HG02885 (cell line): ENCODE measurements around the gene TOMM6.

Experiments
- ATAC-seq: cut with Tn5 transposase; IDR thresholded peaks from one replicate; pipeline ENCODE4 v1.9.1; 2021; ENCODE audit warnings: mild to moderate bottlenecking; ENCODE audit not compliant: unreplicated experiment, poor library complexity

TOMM6 gene

GRCh38 chr6:41787219-41787917 is at the start of gene TOMM6:
Gene TOMM6 (plus strand): TSS chr6:41787694. CDS start chr6:41787698, 4 bp downstream.
- ATAC-seq: peak; percentile 83

GRCh38 chr6:41739041-41739440 is 48.5 kb upstream of the TOMM6 start:
- ATAC-seq: no peak

GRCh38 chr6:41740366-41741162 is 46.9 kb upstream of the TOMM6 start:
- ATAC-seq: no peak

GRCh38 chr6:41741625-41742490 is 45.6 kb upstream of the TOMM6 start:
- ATAC-seq: no peak

GRCh38 chr6:41743406-41744235 is 43.9 kb upstream of the TOMM6 start:
- no peak for ATAC-seq

- ATAC-seq: no peak
Measured at GRCh38 chr6:41744236-41744787, 43.2 kb upstream of the TOMM6 start.

GRCh38 chr6:41746107-41746506 is 41.4 kb upstream of the TOMM6 start:
- no peak for ATAC-seq

- no peak for ATAC-seq
Measured at GRCh38 chr6:41747256-41748101, 40.0 kb upstream of the TOMM6 start, which contains the start of gene PGC. Gene PGC (minus strand): TSS chr6:41747397. CDS start chr6:41747334, 63 bp downstream.

- no peak for ATAC-seq
Measured at GRCh38 chr6:41748102-41748477, 39.4 kb upstream of the TOMM6 start.

- ATAC-seq: no peak
Measured at GRCh38 chr6:41748542-41748941, 39.0 kb upstream of the TOMM6 start.

GRCh38 chr6:41750374-41750773 is 37.1 kb upstream of the TOMM6 start:
- no peak for ATAC-seq

- ATAC-seq: no peak
Measured at GRCh38 chr6:41755895-41756294, 31.6 kb upstream of the TOMM6 start.

- ATAC-seq: no peak
Measured at GRCh38 chr6:41756354-41756753, 31.1 kb upstream of the TOMM6 start.

- ATAC-seq: no peak
Measured at GRCh38 chr6:41757271-41757670, 30.2 kb upstream of the TOMM6 start.

- no peak for ATAC-seq
Measured at GRCh38 chr6:41757931-41758640, 29.4 kb upstream of the TOMM6 start.

- no peak for ATAC-seq
Measured at GRCh38 chr6:41758641-41759035, 28.9 kb upstream of the TOMM6 start.

- no peak for ATAC-seq
Measured at GRCh38 chr6:41759106-41759904, 28.2 kb upstream of the TOMM6 start.
